PFSK-1 (cell line): Measurements from ENCODE around the gene SCN10A.

Source experiments
- POLR2AphosphoS5 ChIP-seq: IDR thresholded peaks from 2 replicates; pipeline ENCODE4 v1.6.1; 2012; ENCODE audit warnings: low read depth, mild to moderate bottlenecking, control low read depth, low read length, moderate library complexity
- SIN3A ChIP-seq: IDR thresholded peaks from 2 replicates; pipeline ENCODE4 v1.6.1; 2012; ENCODE audit warnings: mild to moderate bottlenecking, low read length, moderate library complexity, borderline replicate concordance; ENCODE audit not compliant: insufficient read depth

- TF ChIP-seq SIN3A, result no peak
- no peak for TF ChIP-seq POLR2AphosphoS5
Observed at GRCh38 chr3:38717355-38718240, 98.4 kb downstream of the SCN10A start.
